Urinary bladder (tissue), 4 donors: Measurements from ENCODE around the gene NDOR1. TPM values are rescaled to one million over a fixed set of nuclear protein-coding genes. Genes with fewer than 3 reads are reported as not detected.

Experiments
- DNase-seq: peaks from one replicate; pipeline ENCODE4 v3.0.0-alpha.2; 2015; ENCODE audit errors: extremely low spot score
- H3K27ac ChIP-seq: one replicate; pipeline ENCODE4 v1.5.1; 2013; ENCODE audit warnings: low read depth, mild to moderate bottlenecking, moderate library complexity
- H3K36me3 ChIP-seq: one replicate; pipeline ENCODE4 v1.6.1; 2013; ENCODE audit warnings: mild to moderate bottlenecking, moderate library complexity; ENCODE audit not compliant: insufficient read depth
- H3K4me1 ChIP-seq: one replicate; pipeline ENCODE4 v1.6.1; 2013; ENCODE audit warnings: mild to moderate bottlenecking, moderate library complexity; ENCODE audit not compliant: insufficient read depth
- H3K4me3 ChIP-seq: one replicate; pipeline ENCODE4 v1.5.1; 2013; ENCODE audit warnings: low read depth, low read length
- WGBS: extraction: QIAGEN DNeasy Blood & Tissue Kit; methylation state at CpG from one replicate; pipeline ENCODE4 v1.1.7; 2013; 5-methylcytosine and 5-hydroxymethylcytosine counted together
- polyA plus RNA-seq: library from polyadenylated mRNA; stranded (reverse); fragments of 200-250 nt; gene quantifications from one replicate; pipeline ENCODE4 v1.2.3, GENCODE V29; 2013
- total RNA-seq: library from RNA; depleted of rRNA; stranded (reverse); fragments of >200 nt; gene quantifications from one replicate; pipeline ENCODE4 v1.2.3, GENCODE V29; 2014
- donor health status: healthy with polysubstance abuse.
- donor health status: healthy.

NDOR1 gene
- total and polyA plus RNA-seq, 2 donors, result 3.2 to 10.4 TPM

DNA sequence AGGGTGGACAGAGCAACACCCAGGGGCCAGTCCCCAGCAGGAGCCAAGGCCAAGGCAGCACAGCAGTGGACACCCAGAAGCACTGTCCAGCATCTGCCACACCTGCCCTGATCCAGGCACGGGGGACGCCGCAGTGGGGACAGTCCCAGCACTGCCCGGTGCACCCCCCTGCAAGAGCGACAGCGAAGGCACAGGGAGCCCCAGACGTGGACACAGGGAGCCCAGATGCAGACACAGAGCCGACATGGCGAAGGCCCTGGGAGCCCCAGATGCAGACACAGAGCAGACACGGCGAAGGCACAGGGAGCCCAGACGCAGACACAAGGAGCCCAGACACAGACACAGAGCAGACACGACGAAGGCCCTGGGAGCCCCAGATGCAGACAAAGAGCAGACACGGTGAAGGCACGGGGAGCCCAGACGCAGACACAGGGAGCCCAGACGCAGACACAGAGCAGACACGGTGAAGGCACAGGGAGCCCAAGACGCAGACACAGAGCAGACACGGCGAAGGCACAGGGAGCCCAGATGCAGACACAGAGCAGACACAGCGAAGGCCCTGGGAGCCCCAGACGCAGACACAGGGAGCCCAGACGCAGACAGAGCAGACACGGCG is 21.4 kb upstream of the NDOR1 start:
- no peak overlapping the region for H3K27ac ChIP-seq
- WGBS, result 94% methylated on average over 27 of the region's 27 CpGs
- peaks cover 5% of the 10 kb centered on the region for H3K36me3 ChIP-seq
- H3K4me1 ChIP-seq, result no peaks in the 10 kb centered on the region
- DNase-seq, result no peak
- no peak overlapping the region for H3K4me3 ChIP-seq

DNA sequence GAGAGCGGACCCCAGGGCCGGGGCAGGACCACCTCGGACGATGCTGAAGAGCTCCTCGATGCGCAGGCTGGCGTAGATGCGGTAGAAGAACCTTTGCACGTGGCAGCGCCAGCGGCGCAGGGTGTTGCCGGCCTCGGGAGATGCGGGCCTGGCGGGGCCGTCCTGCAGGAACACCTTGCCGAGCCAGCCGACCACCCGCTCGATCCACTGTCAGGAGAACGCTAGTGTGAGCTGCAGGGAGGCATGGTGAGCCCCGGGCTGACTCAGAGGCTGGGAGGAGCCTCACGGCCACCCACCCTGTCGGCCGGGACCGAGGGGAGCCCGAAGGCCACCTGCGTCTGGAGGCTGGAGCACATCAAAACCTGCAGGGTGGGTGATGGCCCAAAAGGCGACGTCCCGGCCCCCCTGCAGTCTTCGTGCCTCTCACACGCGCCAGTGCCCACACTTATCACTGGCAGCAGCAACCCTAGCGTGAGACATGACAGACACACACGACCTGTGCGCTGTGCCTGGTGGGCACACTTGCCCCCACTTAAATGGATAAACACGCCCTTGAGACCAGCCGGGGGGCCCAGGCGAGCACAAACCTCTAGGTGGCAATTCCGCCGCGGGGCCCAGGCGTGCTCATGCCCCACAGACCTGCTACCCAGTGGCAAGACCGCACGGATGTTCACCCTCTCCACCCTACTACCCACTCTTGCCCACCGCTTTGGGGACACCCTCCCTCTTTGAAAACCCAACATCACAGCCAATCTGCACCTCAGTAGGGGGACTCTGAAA is 20.4 kb upstream of the NDOR1 start:
- DNase-seq, result no peak
- Histone ChIP-seq H3K36me3 (peaks cover 5% of the 10 kb centered on the region), H3K4me3 (no peak overlapping the region), H3K4me1 (no peaks in the 10 kb centered on the region), H3K27ac (no peak overlapping the region)
- 93% methylated on average over 48 of the region's 48 CpGs for WGBS

DNA sequence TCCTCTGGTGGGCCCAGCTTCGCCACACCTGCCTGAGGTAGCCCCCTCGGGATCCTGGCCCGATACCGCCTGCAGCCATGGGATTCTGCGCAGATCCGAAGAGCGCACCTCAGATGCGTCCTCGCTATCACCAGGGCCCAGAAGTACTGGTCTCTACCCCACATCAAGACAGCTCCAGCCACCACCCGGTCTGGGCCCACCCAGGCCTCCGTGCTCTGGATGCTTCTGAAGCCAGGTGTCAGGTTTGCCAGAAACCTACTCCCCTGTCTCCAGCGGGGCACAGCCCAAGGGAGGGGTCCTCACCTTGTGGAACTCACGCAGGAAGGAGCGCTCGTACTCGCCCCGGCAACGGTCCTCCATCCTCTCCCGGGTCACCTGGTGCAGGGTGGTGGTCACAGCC is 19.6 kb upstream of the NDOR1 start:
- Histone ChIP-seq H3K27ac (no peak overlapping the region), H3K4me3 (no peak overlapping the region), H3K36me3 (peaks cover 5% of the 10 kb centered on the region), H3K4me1 (no peaks in the 10 kb centered on the region)
- 95% methylated on average over 19 of the region's 19 CpGs for WGBS
- no peak for DNase-seq

DNA sequence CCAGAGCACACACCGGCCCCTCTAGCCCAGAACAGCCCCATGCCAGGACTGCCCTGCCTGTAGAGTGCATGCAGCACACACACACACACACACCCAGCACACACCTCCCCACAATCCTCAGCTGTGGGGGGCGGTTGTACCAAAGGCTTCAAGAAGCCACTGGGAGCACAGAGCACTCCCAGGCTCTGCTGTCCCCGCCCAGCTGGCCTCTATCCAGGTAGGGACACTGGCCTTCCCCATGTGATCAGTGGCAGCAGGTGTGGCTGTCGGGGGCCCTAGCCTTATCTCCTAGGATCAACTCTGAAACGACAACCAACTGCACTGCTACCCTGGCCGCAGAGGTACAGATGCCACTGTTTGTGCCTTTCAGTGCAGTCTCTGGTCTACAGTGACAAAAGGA is 19.1 kb upstream of the NDOR1 start:
- no peaks in the 10 kb centered on the region for H3K4me1 ChIP-seq
- DNase-seq, result no peak
- no peak overlapping the region for H3K27ac ChIP-seq
- H3K4me3 ChIP-seq, result no peak overlapping the region
- peaks cover 5% of the 10 kb centered on the region for H3K36me3 ChIP-seq
- 80% methylated on average over 6 of the region's 6 CpGs for WGBS

DNA sequence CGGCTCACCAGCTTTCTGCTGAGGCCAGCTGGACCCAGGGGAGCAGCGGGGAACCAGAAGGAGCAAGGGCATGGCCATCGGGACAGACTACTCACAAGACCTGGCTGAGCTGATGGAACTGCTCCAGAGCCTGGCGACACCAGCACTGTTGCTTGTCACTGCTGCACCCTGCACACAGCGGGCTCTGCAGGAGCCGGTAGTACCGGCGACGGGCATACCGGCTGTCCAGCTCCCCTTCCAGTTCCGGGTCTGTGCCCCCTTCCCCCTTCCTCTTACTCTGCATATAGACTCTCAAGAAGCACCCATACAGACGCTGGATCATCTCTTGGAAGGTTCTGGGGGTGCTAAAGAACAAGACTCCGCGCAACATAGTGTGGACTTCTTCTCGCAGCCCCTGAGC is 18.1 kb upstream of the NDOR1 start:
- Histone ChIP-seq H3K27ac (no peak overlapping the region), H3K36me3 (peaks cover 5% of the 10 kb centered on the region), H3K4me1 (no peaks in the 10 kb centered on the region), H3K4me3 (peak overlapping the region; percentile 70)
- 83% methylated on average over 15 of the region's 15 CpGs for WGBS
- DNase-seq, result no peak

DNA sequence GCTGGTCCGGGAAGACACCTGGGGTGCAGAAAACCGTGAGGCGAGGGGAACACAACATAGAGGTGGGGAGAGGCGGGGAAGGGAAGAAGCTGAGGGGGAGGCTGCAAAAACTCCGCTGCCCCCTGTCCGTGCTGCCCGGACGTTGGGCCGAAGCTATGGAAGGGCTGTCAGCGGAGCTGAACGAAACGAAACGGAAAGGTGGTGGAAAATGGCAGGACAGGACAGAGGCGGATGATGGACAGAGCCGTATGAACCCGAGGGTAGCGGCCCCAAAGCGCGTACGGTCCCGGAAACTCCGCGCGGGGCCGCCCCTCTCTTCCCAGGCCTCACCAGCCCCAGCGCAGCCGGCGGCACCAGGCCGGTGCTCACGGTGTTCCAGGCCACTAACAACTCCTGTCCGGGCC is 17.4 kb upstream of the NDOR1 start:
- under 1% methylated on average over 31 of the region's 31 CpGs for WGBS
- no peak for DNase-seq
- no peaks in the 10 kb centered on the region for H3K4me1 ChIP-seq
- peaks cover 5% of the 10 kb centered on the region for H3K36me3 ChIP-seq
- H3K4me3 ChIP-seq, result peak overlapping the region; percentile 70
- H3K27ac ChIP-seq, result peak overlapping the region; percentile 68

DNA sequence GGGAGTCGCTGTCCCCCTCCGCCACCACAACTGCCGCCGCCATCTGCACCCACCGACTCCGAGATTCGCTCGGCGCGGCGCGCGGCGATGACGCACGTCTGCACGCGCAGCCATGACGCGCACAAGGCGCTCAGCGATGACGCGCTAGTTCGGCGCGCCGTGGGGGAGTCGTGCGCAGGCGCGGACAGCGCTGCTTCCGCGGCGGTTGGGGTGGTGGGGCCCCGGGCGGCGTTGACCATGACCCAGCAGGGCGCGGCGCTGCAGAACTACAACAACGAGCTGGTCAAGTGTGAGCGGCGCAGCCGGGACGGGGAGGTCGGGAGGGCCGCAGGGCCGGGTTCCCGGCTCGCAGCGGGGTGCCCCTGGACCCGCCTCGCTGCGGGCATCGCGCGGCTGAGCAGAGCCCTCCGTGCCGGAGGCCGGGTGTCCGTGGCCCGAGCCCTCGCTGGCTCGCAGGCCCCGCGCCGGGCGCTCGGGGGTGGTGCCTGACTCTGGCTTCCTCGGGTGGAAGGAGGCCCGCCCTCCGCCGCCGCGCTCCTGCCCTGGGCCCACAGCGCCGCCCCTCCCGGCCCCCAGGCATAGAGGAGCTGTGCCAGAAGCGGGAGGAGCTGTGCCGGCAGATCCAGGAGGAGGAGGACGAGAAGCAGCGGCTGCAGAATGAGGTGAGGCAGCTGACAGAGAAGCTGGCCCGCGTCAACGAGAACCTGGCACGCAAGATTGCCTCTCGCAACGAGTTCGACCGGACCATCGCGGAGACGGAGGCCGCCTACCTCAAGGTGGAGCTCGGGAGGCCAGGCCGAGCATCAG is 16.8 kb upstream of the NDOR1 start, which contains the start of the genes ANAPC2 and SSNA1:
TSS of gene ANAPC2 (minus strand) at position 71 of the 807 bp plus-strand sequence. CDS start at position 43, 28 bp downstream.
TSS of gene SSNA1 (plus strand) at position 187 of the 807 bp plus-strand sequence. CDS start at position 238, 51 bp downstream.
- Histone ChIP-seq H3K4me1 (no peaks in the 10 kb centered on the region), H3K4me3 (peak within 1 kb of the TSS; percentile 70), H3K36me3 (peaks cover 2% of the 10 kb centered on the region), H3K27ac (peak within 1 kb of the TSS; percentile 90)
- under 1% methylated on average over 98 of the region's 98 CpGs for WGBS
- peak; percentile 69 for DNase-seq

DNA sequence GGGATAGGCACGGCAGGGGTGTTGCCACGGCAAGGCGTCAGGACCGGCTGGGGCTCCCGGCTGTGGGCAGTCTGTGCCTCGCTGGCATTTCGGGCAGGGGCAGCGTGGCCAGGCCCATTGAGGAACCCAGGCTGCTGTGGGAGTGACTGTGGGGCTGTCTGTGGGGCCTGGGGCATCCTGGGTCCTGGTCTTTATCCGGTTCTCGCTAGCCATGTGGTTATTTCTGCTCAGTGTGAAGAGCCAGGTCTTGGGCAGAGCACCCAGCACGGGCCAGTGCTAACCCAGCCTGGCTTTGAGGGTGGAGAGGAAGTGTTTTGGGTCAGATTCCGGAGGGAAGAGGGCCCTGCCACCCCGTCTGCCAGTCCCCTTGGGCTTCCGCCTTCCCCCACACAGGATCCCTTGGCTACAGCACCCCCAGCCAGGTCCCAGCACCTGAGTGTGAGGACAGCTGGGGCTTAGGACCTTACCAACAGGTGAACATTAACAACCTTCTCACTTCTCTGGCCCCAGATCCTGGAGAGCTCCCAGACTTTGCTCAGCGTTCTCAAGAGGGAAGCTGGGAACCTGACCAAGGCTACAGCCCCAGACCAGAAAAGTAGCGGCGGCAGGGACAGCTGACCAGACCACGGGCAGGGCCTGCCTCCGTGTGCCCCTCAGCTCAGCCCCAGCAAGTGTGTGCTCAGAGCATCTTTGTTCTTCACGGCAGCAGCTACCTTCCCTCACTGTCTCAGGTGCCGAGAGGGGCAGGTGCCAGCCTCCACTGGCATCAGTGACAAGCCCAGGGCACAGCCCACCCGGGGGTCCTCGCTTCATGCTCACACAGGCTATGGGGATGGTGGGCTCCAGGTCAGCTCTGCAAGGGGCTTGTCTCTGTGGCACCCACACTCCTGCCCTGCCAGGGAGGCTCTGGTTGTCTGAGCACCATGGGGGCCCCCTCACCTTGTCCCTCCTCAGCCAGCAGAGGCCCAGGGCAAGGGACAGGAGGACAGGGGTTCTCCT is 15.9 kb upstream of the NDOR1 start:
- DNase-seq, result no peak
- Histone ChIP-seq H3K27ac (peak overlapping the region; percentile 90), H3K4me3 (peak overlapping the region; percentile 70), H3K36me3 (no peaks in the 10 kb centered on the region), H3K4me1 (no peaks in the 10 kb centered on the region)
- WGBS, result 35% methylated on average over 23 of the region's 23 CpGs

DNA sequence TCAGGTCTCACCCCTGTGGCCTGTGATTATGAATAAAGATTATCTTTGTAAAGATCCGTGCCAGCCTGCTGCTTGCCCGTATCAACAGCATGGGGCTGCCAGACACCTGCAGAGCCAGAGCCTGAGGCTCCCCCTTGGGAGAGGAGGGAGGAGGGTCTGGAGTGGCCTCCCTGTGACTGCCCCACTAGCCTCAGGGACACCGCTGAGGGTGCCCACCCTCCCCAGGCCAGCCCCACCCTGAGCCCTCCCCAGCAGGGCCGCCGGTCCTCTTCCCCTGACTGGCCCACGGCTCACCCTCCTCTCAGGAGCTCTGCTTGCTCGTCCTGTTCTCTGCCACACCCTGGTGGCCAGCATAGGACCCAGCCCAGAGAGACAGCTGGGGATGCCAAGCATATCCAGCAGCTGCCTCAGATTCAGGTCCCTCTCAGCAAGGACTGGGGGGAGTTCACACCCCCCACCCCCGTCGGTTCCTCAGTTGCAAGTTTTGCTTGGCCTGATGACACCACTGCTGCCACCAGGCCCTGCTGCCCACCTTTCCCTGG is 15.1 kb upstream of the NDOR1 start:
- Histone ChIP-seq H3K4me3 (no peak overlapping the region), H3K4me1 (no peaks in the 10 kb centered on the region)
- 72% methylated on average over 9 of the region's 9 CpGs for WGBS

DNA sequence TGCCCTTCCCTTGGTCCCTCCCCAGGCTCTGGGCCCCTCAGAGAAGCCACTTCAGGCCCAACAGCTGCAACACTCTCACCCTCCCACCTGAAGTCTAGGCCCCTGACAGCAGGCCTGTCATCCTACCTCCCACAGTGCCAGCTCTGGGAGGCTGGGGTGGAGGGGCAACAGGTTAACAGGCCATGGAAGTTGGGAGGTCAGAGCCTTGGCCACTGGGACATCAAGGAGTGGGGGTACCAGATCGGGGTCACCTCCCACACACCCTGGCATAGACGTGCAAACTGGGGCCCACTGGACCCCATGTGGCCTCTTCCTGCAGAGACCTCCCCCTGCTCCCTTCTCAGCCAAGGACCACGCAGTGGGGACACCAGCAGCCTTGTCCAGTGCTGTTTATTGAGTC is 14.3 kb upstream of the NDOR1 start:
- no peaks in the 10 kb centered on the region for H3K4me1 ChIP-seq

More for the DNA sequence above, 15.1 kb upstream of the NDOR1 start:
- Histone ChIP-seq H3K36me3 (no peaks in the 10 kb centered on the region), H3K27ac (no peak overlapping the region)
- DNase-seq, result no peak

DNA sequence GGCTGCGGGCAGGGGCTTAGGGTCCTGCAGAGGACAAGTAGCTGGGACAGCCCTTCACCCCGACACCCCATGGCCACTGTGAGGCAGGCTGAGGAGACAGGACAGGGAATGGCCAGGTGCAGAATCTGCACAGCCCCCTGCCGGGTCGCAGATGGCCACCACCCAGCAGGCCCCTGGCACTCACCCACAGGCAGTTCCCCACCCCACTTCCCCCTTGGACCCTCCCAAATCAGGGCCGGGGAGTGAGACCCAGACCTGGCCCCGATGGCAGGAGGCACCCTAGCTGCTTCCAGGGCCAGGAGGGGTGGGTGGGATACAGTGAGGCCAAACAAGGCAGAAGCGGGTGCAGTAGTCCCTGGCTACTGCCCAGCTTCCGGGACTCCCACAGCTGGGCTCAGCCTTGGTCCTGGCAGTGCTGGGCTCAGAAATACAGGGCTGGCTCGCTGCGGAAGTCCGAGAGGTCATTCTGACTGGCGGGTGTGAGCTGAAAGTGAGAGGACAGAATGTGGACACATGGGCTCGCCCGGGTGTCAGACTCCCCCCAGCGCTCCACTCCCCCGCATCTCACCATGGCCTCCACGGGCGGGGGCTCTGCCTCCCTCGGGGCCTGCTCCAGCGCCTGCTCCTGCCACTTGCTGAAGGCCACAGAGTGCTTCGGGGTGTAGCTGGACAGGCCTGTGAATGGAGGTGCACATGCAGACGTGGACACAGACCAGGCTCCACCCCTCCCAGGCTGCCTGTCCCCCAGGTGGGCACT is 13.6 kb upstream of the NDOR1 start:
- Histone ChIP-seq H3K4me3 (no peak overlapping the region), H3K36me3 (no peaks in the 10 kb centered on the region), H3K27ac (no peak overlapping the region), H3K4me1 (no peaks in the 10 kb centered on the region)
- no peak for DNase-seq
- WGBS, result 86% methylated on average over 22 of the region's 22 CpGs

More for the DNA sequence above, 14.3 kb upstream of the NDOR1 start:
- DNase-seq, result no peak
- Histone ChIP-seq H3K4me3 (no peak overlapping the region), H3K36me3 (no peaks in the 10 kb centered on the region), H3K27ac (no peak overlapping the region)
- 80% methylated on average over 3 of the region's 3 CpGs for WGBS

DNA sequence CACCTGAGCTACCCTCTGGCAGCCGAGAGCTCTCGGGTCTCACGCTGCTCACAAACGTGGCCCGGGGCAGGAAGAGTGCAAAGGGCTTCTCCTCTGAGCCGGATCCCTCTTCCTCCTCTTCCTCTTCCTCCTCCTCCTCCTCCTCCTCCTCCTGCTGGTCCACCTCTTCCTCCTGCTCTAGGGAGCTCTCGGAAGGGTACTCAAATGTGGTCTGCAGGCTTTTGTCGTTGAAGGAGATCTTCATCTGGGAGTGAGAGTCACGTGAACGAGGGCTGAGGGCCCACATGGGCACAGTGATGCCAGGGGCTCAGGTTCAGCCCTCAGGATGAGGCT is 13.1 kb upstream of the NDOR1 start:
- H3K4me3 ChIP-seq, result no peak overlapping the region
- no peaks in the 10 kb centered on the region for H3K4me1 ChIP-seq
- no peak overlapping the region for H3K27ac ChIP-seq
- DNase-seq, result no peak
- no peaks in the 10 kb centered on the region for H3K36me3 ChIP-seq
- WGBS, result 83% methylated on average over 10 of the region's 10 CpGs
